ENCODE results near the gene RHO. TPM values are rescaled to one million over a fixed set of nuclear protein-coding genes. Genes with fewer than 3 reads are reported as not detected.

Gene RHO
- total RNA-seq, 2 experiments from 2014 or later, result not detected

- H3K4me3 Mint-ChIP-seq, result no peak overlapping the region
- H3K27me3 Mint-ChIP-seq, result peaks cover 16% of the 10 kb centered on the region
- H3K36me3 Mint-ChIP-seq (ENCODE audit: low read depth), result no peaks in the 10 kb centered on the region
- POLR2A ChIA-PET, result no interaction called here
- no peak for DNase-seq
- CTCF ChIA-PET, result interaction anchor here (0.6 kb wide), 1 partner anchor 108 kb away, joined by 3 read pairs; no protein-coding TSS in a partner anchor
- no peak overlapping the region for H3K27ac Mint-ChIP-seq
- no peaks in the 10 kb centered on the region for H3K9me3 Mint-ChIP-seq
- peaks cover 9% of the 10 kb centered on the region for H3K4me1 Mint-ChIP-seq
Measured at GRCh38 chr3:129555616-129556357, 27.3 kb downstream of the RHO start.

- POLR2A ChIA-PET, result no interaction called here
- CTCF ChIA-PET, result interaction anchor here (1.6 kb wide), 1 partner anchor 34 kb away, joined by 4 read pairs; no protein-coding TSS in a partner anchor
- Mint-ChIP-seq H3K27me3 (peaks cover 15% of the 10 kb centered on the region), H3K27ac (no peak overlapping the region), H3K36me3 (ENCODE audit: low read depth) (no peaks in the 10 kb centered on the region), H3K4me3 (no peak overlapping the region), H3K4me1 (peaks cover 9% of the 10 kb centered on the region), H3K9me3 (no peaks in the 10 kb centered on the region)
- DNase-seq, result no peak
Measured at GRCh38 chr3:129556358-129556695, 27.9 kb downstream of the RHO start.

- no peaks in the 10 kb centered on the region for H3K36me3 Mint-ChIP-seq (ENCODE audit: low read depth)
- H3K4me1 Mint-ChIP-seq, result peaks cover 9% of the 10 kb centered on the region
- peaks cover 9% of the 10 kb centered on the region for H3K27me3 Mint-ChIP-seq
- CTCF ChIA-PET, result interaction anchor here (1.2 to 1.6 kb wide), 2 partner anchors 22 to 35 kb away, joined by 4 read pairs; no protein-coding TSS in a partner anchor
- no peak overlapping the region for H3K27ac Mint-ChIP-seq
- H3K4me3 Mint-ChIP-seq, result no peak overlapping the region
- POLR2A ChIA-PET, result no interaction called here
- no peak for DNase-seq
- H3K9me3 Mint-ChIP-seq, result no peaks in the 10 kb centered on the region
Measured at GRCh38 chr3:129556890-129557547, 28.6 kb downstream of the RHO start.

GRCh38 chr3:129557548-129557894 is 29.1 kb downstream of the RHO start:
- peaks cover 8% of the 10 kb centered on the region for H3K27me3 Mint-ChIP-seq
- H3K36me3 Mint-ChIP-seq (ENCODE audit: low read depth), result no peaks in the 10 kb centered on the region
- H3K4me1 Mint-ChIP-seq, result peaks cover 9% of the 10 kb centered on the region
- CTCF ChIA-PET, result interaction anchor here (1.2 to 1.6 kb wide), 2 partner anchors 22 to 36 kb away, joined by 4 read pairs; no protein-coding TSS in a partner anchor
- DNase-seq, result no peak
- no peak overlapping the region for H3K4me3 Mint-ChIP-seq
- no peak overlapping the region for H3K27ac Mint-ChIP-seq
- H3K9me3 Mint-ChIP-seq, result no peaks in the 10 kb centered on the region
- POLR2A ChIA-PET, result no interaction called here

GRCh38 chr3:129558081-129558771 is 29.8 kb downstream of the RHO start:
- ChIA-PET CTCF (interaction anchor here (0.6 to 1.6 kb wide), 5 partner anchors 9 to 476 kb away, joined by 3 to 4 read pairs (median 3); no protein-coding TSS in a partner anchor), POLR2A (no interaction called here)
- Mint-ChIP-seq H3K9me3 (no peaks in the 10 kb centered on the region), H3K36me3 (ENCODE audit: low read depth) (no peaks in the 10 kb centered on the region), H3K4me3 (no peak overlapping the region), H3K4me1 (peaks cover 9% of the 10 kb centered on the region), H3K27me3 (peaks cover 4% of the 10 kb centered on the region), H3K27ac (no peak overlapping the region)
- DNase-seq, result no peak

- H3K27me3 Mint-ChIP-seq, result peaks cover 3% of the 10 kb centered on the region
- CTCF ChIA-PET, result interaction anchor here (1.3 to 1.5 kb wide), 2 partner anchors 10 to 11 kb away, joined by 3 read pairs; no protein-coding TSS in a partner anchor
- peaks cover 3% of the 10 kb centered on the region for H3K4me1 Mint-ChIP-seq
- no peak overlapping the region for H3K4me3 Mint-ChIP-seq
- no peaks in the 10 kb centered on the region for H3K36me3 Mint-ChIP-seq (ENCODE audit: low read depth)
- DNase-seq, result no peak
- H3K9me3 Mint-ChIP-seq, result no peaks in the 10 kb centered on the region
- no peak overlapping the region for H3K27ac Mint-ChIP-seq
- POLR2A ChIA-PET, result no interaction called here
Measured at GRCh38 chr3:129558772-129559564, 30.5 kb downstream of the RHO start.

- no peaks in the 10 kb centered on the region for H3K27me3 Mint-ChIP-seq
Measured at GRCh38 chr3:129559565-129560079, 31.2 kb downstream of the RHO start.

GRCh38 chr3:129560269-129560787 is 31.9 kb downstream of the RHO start:
- H3K9me3 Mint-ChIP-seq, result no peaks in the 10 kb centered on the region
- H3K36me3 Mint-ChIP-seq (ENCODE audit: low read depth), result no peaks in the 10 kb centered on the region
- H3K27ac Mint-ChIP-seq, result no peak overlapping the region
- no peak for DNase-seq
- H3K4me1 Mint-ChIP-seq, result peaks cover 2% of the 10 kb centered on the region
- H3K4me3 Mint-ChIP-seq, result no peak overlapping the region
- CTCF ChIA-PET, result interaction anchor here (0.6 kb wide), 1 partner anchor 359 kb away, joined by 5 read pairs; no protein-coding TSS in a partner anchor
- POLR2A ChIA-PET, result no interaction called here
- H3K27me3 Mint-ChIP-seq, result no peaks in the 10 kb centered on the region

More at GRCh38 chr3:129559565-129560079, 31.2 kb downstream of the RHO start:
- H3K4me3 Mint-ChIP-seq, result no peak overlapping the region
- ChIA-PET POLR2A (no interaction called here), CTCF (interaction anchor here (1.3 to 1.5 kb wide), 2 partner anchors 10 to 11 kb away, joined by 3 read pairs; no protein-coding TSS in a partner anchor)
- no peaks in the 10 kb centered on the region for H3K36me3 Mint-ChIP-seq (ENCODE audit: low read depth)
- H3K9me3 Mint-ChIP-seq, result no peaks in the 10 kb centered on the region
- H3K4me1 Mint-ChIP-seq, result peaks cover 2% of the 10 kb centered on the region
- no peak for DNase-seq
- no peak overlapping the region for H3K27ac Mint-ChIP-seq

GRCh38 chr3:129560911-129561594 is 32.6 kb downstream of the RHO start:
- DNase-seq, result no peak
- CTCF ChIA-PET, result interaction anchor here (1.0 kb wide), 1 partner anchor 11 kb away, joined by 3 read pairs; no protein-coding TSS in a partner anchor
- no peaks in the 10 kb centered on the region for H3K9me3 Mint-ChIP-seq
- H3K4me1 Mint-ChIP-seq, result peaks cover 2% of the 10 kb centered on the region
- H3K36me3 Mint-ChIP-seq (ENCODE audit: low read depth), result no peaks in the 10 kb centered on the region
- H3K4me3 Mint-ChIP-seq, result no peak overlapping the region
- POLR2A ChIA-PET, result no interaction called here
- H3K27me3 Mint-ChIP-seq, result no peaks in the 10 kb centered on the region
- H3K27ac Mint-ChIP-seq, result no peak overlapping the region

- Mint-ChIP-seq H3K27ac (peak overlapping the region; percentile 31), H3K27me3 (no peaks in the 10 kb centered on the region), H3K9me3 (no peaks in the 10 kb centered on the region), H3K36me3 (ENCODE audit: low read depth) (no peaks in the 10 kb centered on the region), H3K4me3 (no peak overlapping the region), H3K4me1 (peaks cover 2% of the 10 kb centered on the region)
- no peak for DNase-seq
- CTCF ChIA-PET, result interaction anchor here (1.0 kb wide), 1 partner anchor 10 kb away, joined by 3 read pairs; no protein-coding TSS in a partner anchor
- POLR2A ChIA-PET, result no interaction called here
Measured at GRCh38 chr3:129561619-129562248, 33.3 kb downstream of the RHO start.

- ChIA-PET CTCF (no interaction called here), POLR2A (no interaction called here)
- Mint-ChIP-seq H3K4me3 (no peak overlapping the region), H3K27me3 (no peaks in the 10 kb centered on the region), H3K4me1 (peaks cover 2% of the 10 kb centered on the region), H3K36me3 (ENCODE audit: low read depth) (no peaks in the 10 kb centered on the region), H3K9me3 (no peaks in the 10 kb centered on the region), H3K27ac (no peak overlapping the region)
- DNase-seq, result no peak
Measured at GRCh38 chr3:129562803-129563202, 34.4 kb downstream of the RHO start.
